Liver (tissue), 3 donors: Measurements from ENCODE around the gene SAPCD2.

Source experiments
- EGR1 ChIP-seq, 2 donors: IDR thresholded peaks; 2 replicates each; pipeline ENCODE4 v1.6.1; 2016 to 2018; ENCODE audit warnings: antibody characterized with exemption in 2 of 2, low read depth in 2 of 2
- YY1 ChIP-seq: IDR thresholded peaks from 2 replicates; pipeline ENCODE4 v1.6.1; 2016; ENCODE audit warnings: antibody characterized with exemption, mild to moderate bottlenecking
- TF ChIP-seq, protein P1 (sequence below): fragments of 150-350 bp; IDR thresholded peaks from 2 replicates; pipeline ENCODE4 v1.5.1; 2017; ENCODE audit warnings: improper control_type of control experiment, low read depth, low read length; ENCODE audit not compliant: missing input control
- TF ChIP-seq, protein P2 (sequence below): IDR thresholded peaks from 2 replicates; pipeline ENCODE4 v1.6.1; 2016; ENCODE audit warnings: antibody characterized with exemption, mild to moderate bottlenecking
- TF ChIP-seq, protein P3 (sequence below): IDR thresholded peaks from 2 replicates; pipeline ENCODE4 v1.6.1; 2016; ENCODE audit warnings: antibody characterized with exemption
- TF ChIP-seq, protein P4 (sequence below): IDR thresholded peaks from 2 replicates; pipeline ENCODE4 v1.6.1; 2016; ENCODE audit warnings: antibody characterized with exemption
- donor health status: healthy.
- donor health status: healthy.

DNA sequence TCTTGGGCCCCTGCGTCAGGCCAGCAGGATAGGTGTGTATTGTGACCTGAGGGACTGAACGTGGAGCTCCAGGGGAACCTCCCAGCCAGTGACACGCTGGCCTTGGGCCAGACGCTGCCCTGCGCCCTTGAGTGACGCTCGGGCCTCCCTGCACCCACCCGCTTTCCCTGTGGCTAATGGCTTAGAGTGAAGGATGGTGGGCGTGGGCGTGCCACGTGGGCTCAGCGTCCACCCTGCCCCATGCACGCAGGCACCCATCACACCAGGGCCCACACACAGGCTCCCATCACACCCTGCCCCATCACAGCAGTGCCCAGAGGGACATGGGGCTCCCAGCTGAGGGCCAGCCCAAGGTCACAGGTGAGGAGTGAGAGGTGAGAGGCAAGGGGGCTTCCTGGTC is 33.3 kb downstream of the SAPCD2 start:
- TF ChIP-seq, protein P1, sequence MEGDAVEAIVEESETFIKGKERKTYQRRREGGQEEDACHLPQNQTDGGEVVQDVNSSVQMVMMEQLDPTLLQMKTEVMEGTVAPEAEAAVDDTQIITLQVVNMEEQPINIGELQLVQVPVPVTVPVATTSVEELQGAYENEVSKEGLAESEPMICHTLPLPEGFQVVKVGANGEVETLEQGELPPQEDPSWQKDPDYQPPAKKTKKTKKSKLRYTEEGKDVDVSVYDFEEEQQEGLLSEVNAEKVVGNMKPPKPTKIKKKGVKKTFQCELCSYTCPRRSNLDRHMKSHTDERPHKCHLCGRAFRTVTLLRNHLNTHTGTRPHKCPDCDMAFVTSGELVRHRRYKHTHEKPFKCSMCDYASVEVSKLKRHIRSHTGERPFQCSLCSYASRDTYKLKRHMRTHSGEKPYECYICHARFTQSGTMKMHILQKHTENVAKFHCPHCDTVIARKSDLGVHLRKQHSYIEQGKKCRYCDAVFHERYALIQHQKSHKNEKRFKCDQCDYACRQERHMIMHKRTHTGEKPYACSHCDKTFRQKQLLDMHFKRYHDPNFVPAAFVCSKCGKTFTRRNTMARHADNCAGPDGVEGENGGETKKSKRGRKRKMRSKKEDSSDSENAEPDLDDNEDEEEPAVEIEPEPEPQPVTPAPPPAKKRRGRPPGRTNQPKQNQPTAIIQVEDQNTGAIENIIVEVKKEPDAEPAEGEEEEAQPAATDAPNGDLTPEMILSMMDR, result no peak
- TF ChIP-seq YY1 (no peak), EGR1 (IDR thresholded peaks at IDR 0.05; ENCODE audit: low read depth in 2 of 2) (no peak)
- TF ChIP-seq, protein P2, sequence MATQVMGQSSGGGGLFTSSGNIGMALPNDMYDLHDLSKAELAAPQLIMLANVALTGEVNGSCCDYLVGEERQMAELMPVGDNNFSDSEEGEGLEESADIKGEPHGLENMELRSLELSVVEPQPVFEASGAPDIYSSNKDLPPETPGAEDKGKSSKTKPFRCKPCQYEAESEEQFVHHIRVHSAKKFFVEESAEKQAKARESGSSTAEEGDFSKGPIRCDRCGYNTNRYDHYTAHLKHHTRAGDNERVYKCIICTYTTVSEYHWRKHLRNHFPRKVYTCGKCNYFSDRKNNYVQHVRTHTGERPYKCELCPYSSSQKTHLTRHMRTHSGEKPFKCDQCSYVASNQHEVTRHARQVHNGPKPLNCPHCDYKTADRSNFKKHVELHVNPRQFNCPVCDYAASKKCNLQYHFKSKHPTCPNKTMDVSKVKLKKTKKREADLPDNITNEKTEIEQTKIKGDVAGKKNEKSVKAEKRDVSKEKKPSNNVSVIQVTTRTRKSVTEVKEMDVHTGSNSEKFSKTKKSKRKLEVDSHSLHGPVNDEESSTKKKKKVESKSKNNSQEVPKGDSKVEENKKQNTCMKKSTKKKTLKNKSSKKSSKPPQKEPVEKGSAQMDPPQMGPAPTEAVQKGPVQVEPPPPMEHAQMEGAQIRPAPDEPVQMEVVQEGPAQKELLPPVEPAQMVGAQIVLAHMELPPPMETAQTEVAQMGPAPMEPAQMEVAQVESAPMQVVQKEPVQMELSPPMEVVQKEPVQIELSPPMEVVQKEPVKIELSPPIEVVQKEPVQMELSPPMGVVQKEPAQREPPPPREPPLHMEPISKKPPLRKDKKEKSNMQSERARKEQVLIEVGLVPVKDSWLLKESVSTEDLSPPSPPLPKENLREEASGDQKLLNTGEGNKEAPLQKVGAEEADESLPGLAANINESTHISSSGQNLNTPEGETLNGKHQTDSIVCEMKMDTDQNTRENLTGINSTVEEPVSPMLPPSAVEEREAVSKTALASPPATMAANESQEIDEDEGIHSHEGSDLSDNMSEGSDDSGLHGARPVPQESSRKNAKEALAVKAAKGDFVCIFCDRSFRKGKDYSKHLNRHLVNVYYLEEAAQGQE, result no peak
- TF ChIP-seq, protein P3, sequence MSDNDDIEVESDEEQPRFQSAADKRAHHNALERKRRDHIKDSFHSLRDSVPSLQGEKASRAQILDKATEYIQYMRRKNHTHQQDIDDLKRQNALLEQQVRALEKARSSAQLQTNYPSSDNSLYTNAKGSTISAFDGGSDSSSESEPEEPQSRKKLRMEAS, result no peak
- TF ChIP-seq, protein P4, sequence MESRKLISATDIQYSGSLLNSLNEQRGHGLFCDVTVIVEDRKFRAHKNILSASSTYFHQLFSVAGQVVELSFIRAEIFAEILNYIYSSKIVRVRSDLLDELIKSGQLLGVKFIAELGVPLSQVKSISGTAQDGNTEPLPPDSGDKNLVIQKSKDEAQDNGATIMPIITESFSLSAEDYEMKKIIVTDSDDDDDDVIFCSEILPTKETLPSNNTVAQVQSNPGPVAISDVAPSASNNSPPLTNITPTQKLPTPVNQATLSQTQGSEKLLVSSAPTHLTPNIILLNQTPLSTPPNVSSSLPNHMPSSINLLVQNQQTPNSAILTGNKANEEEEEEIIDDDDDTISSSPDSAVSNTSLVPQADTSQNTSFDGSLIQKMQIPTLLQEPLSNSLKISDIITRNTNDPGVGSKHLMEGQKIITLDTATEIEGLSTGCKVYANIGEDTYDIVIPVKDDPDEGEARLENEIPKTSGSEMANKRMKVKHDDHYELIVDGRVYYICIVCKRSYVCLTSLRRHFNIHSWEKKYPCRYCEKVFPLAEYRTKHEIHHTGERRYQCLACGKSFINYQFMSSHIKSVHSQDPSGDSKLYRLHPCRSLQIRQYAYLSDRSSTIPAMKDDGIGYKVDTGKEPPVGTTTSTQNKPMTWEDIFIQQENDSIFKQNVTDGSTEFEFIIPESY, result no peak
